Common myeloid progenitor, CD34-positive (primary cell): ENCODE results near the gene OLAH.

Experiments used
- CTCF ChIA-PET: fragments of 350-600 bp; sonication (Branson Sonifier 250); formaldehyde crosslinking; loops from one replicate; lab custom pipeline; 2021; ENCODE audit warnings: antibody characterized with exemption; lab: Charles Lee
- POLR2A ChIA-PET: fragments of 350-600 bp; sonication (Branson Sonifier 250); formaldehyde crosslinking; loops from one replicate; lab custom pipeline; 2021; ENCODE audit warnings: antibody characterized with exemption; lab: Charles Lee
- DNase-seq, 3 donors: peaks; one replicate each; pipeline versions ENCODE4 v3.0.0 to v3.0.0-alpha.2; 2013
- H3K27ac ChIP-seq, 2 experiments: 1 replicate in 1 of 2; 2 replicates in 1 of 2; pipeline ENCODE4 v1.7.0; 2013; ENCODE audit warnings: inconsistent platforms in 2 of 2, low read length in 2 of 2, mild to moderate bottlenecking in 2 of 2, low read depth in 1 of 2, moderate library complexity in 1 of 2; ENCODE audit not compliant: severe bottlenecking in 2 of 2, insufficient read depth in 1 of 2, poor library complexity in 1 of 2
- H3K27me3 ChIP-seq, 5 experiments: replicated peaks in 2 of 5; 1 replicate in 3 of 5; 2 replicates in 2 of 5; pipeline versions ENCODE4 v1.6.1 to v1.7.0; 2013; ENCODE audit warnings: low read length in 4 of 5, mild to moderate bottlenecking in 2 of 5, moderate library complexity in 2 of 5, inconsistent platforms in 1 of 5; ENCODE audit not compliant: insufficient read depth in 5 of 5, control insufficient read depth in 4 of 5
- H3K36me3 ChIP-seq, 4 experiments: 1 replicate in 2 of 4; 2 replicates in 2 of 4; pipeline versions ENCODE4 v1.6.1 to v1.7.0; 2013; ENCODE audit warnings: low read length in 3 of 4, control low read depth in 1 of 4, mild to moderate bottlenecking in 1 of 4; ENCODE audit not compliant: control insufficient read depth in 4 of 4, insufficient read depth in 4 of 4
- H3K4me1 ChIP-seq, 4 experiments: 1 replicate in 3 of 4; 2 replicates in 1 of 4; pipeline versions ENCODE4 v1.6.1 to v1.7.1; 2013; ENCODE audit warnings: low read length in 3 of 4, mild to moderate bottlenecking in 3 of 4, control low read depth in 1 of 4, inconsistent platforms in 1 of 4, moderate library complexity in 1 of 4; ENCODE audit not compliant: control insufficient read depth in 4 of 4, insufficient read depth in 4 of 4; ENCODE audit errors: control extremely low read depth in 1 of 4
- H3K4me3 ChIP-seq, 7 experiments: 1 replicate in 4 of 7; 2 replicates in 3 of 7; pipeline versions ENCODE4 v1.5.1 to v1.7.0; 2013; ENCODE audit warnings: mild to moderate bottlenecking in 7 of 7, low read length in 6 of 7, moderate library complexity in 6 of 7, inconsistent platforms in 2 of 7, low read depth in 2 of 7, control low read depth in 1 of 7; ENCODE audit not compliant: insufficient read depth in 4 of 7, control insufficient read depth in 1 of 7; ENCODE audit errors: extremely low read depth in 1 of 7
- H3K9me3 ChIP-seq, 5 experiments: 1 replicate in 4 of 5; 2 replicates in 1 of 5; pipeline versions ENCODE4 v1.6.1 to v1.7.1; 2013; ENCODE audit warnings: low read length in 4 of 5, mild to moderate bottlenecking in 2 of 5, inconsistent platforms in 1 of 5, low read depth in 1 of 5, moderate library complexity in 1 of 5; ENCODE audit not compliant: control insufficient read depth in 4 of 5, insufficient read depth in 2 of 5; ENCODE audit errors: control extremely low read depth in 1 of 5
- WGBS: methylation state at CpG from one replicate; pipeline ENCODE4 v1.1.5; 2013; ENCODE audit not compliant: insufficient coverage; 5-methylcytosine and 5-hydroxymethylcytosine counted together

Gene OLAH

DNA sequence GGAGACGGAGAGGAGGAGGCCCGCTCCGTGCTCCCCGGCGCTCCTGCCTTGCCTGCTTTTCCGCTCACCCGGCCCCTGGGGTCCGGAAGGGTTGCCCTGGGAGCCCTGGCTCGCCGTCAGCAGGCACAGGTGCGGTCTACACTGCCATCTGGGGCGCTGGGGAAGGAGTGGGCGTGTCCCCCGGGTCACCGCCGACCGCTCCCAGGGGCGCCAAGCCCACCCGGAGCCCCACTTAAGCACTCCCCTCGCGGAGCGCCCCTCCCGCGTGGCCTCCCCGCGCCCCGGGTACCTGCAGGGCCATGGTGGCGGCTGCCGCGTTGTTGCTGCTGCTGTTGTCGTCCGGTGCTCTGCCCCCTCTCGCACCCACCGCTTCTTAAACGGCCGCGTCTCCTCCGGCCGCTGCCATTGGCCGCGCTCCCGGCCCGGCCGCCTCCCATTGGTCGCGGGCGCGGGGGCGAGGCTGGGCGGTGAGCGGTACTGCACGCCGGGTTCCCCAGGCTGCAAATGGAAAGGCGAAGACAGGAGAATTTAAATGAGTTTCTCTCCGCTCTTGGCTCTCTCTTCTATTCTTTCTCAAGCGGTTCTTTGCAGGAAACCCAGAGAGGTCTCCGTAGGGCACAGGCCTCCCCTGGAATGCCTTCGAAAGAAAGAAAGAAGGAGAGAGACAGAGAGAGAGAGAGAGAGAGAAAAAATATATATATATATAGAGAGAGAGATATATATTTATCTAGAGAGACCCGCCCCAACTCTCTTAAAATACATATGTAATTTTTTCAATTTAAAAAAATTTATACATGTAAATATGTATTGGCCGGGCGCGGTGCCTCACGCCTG lies 44.9 kb downstream of the OLAH start, which contains the start of gene ACBD7:
Gene ACBD7, minus strand, starts transcription at position 349 of the 834 bp plus-strand sequence. Its CDS starts 48 bp downstream, at position 301.
- WGBS = 0% methylated on average over 30 of the region's 63 CpGs
- H3K27ac ChIP-seq = no peak within 1 kb of the TSS
- CTCF ChIA-PET = no interaction called here

GRCh38 chr10:15091418-15091817 lies 47.7 kb downstream of the OLAH start:
- no peak overlapping the region for H3K4me3 ChIP-seq
- H3K36me3 ChIP-seq = no peaks in the 10 kb centered on the region
- ChIA-PET CTCF (no interaction called here), POLR2A (no interaction called here)
- no peaks in the 10 kb centered on the region for H3K27me3 ChIP-seq
- no peak for DNase-seq
- H3K27ac ChIP-seq = no peak overlapping the region
- WGBS = 95% methylated on average over 3 of the region's 5 CpGs
- peaks cover 0 to 12% (median 8%) of the 10 kb centered on the region in 4 experiments for H3K4me1 ChIP-seq
- no peaks in the 10 kb centered on the region for H3K9me3 ChIP-seq

More for the DNA sequence above, 44.9 kb downstream of the OLAH start, which contains the start of gene ACBD7:
- peaks cover 0 to 9% (median 5%) of the 10 kb centered on the region in 4 experiments for H3K4me1 ChIP-seq
- DNase-seq = peak; percentile 79 to 91 (median 88)
- H3K36me3 ChIP-seq = no peaks in the 10 kb centered on the region
- no peaks in the 10 kb centered on the region for H3K27me3 ChIP-seq
- H3K4me3 ChIP-seq = peak within 1 kb of the TSS; percentile 37 to 83 (median 70)
- no peaks in the 10 kb centered on the region for H3K9me3 ChIP-seq
- POLR2A ChIA-PET = no interaction called here

- Histone ChIP-seq H3K4me3 (no peak overlapping the region), H3K36me3 (no peaks in the 10 kb centered on the region), H3K4me1 (peaks cover 0 to 19% (median 12%) of the 10 kb centered on the region in 4 experiments), H3K9me3 (no peaks in the 10 kb centered on the region), H3K27ac (no peak overlapping the region), H3K27me3 (no peaks in the 10 kb centered on the region)
- no peak for DNase-seq
- CTCF ChIA-PET = no interaction called here
- WGBS = 98% methylated on average over 8 of the region's 16 CpGs
- POLR2A ChIA-PET = no interaction called here
These were observed 49.2 kb downstream of the OLAH start for GRCh38 chr10:15092855-15093408.

GRCh38 chr10:15096661-15097010 lies 52.9 kb downstream of the OLAH start:
- H3K4me1 ChIP-seq = peaks cover 0 to 22% (median 19%) of the 10 kb centered on the region in 4 experiments
- no peaks in the 10 kb centered on the region for H3K9me3 ChIP-seq
- ChIA-PET CTCF (no interaction called here), POLR2A (interaction anchor here (0.7 kb wide), 1 partner anchor 25 kb away, joined by 4 read pairs; no protein-coding TSS in a partner anchor)
- H3K27me3 ChIP-seq = no peaks in the 10 kb centered on the region
- H3K36me3 ChIP-seq = peaks cover 0 to 13% (median 3%) of the 10 kb centered on the region in 4 experiments
- peak overlapping the region; percentile 78 to 93 (median 89) for H3K4me3 ChIP-seq
- 0% methylated on average over 9 of the region's 11 CpGs for WGBS
- peak overlapping the region; percentile 97 to 99 for H3K27ac ChIP-seq
- no peak for DNase-seq

DNA sequence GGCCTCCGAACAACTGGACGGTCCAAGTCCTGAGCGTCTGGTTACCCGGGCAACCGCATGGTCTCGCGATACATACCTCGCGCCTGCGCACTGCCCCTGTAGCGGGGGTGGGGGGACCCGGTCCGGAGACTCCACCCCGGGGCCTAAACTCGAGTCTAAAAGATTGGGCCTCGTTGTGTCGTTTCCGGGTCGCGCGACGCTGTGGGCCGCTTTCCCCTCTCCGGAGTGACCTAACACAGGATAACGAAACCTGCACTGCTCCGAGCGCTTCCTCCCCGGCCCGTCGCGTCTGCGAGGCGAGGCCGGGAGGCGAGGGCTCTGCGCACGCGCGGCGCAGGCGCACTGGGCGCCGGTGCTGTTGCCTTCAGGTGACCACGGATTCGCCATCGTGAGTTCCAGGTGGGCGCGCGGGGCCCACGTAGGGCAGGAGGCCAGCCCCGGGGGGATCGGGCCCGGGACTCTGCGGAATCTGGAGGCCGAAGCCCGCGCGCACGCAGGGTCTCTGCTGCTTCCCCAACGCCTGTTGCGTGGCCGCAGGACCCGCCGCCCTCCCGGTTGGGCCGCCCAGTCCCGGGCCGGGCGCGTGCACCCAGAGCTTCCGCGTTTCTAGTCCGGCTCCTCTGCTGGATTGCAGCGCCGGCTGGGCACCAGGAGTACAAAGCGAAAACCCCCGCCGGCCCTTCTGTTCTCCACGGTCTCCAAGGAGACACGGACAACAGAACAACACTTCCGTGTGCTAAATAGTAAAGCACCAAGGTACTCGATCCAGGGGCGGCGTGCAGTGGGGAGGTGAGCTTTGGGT lies 53.5 kb downstream of the OLAH start, which contains the start of gene RPP38:
Gene RPP38, plus strand, starts transcription at position 345 of the 802 bp plus-strand sequence. CDS start 5,960 bp downstream, outside the sequence.
- H3K4me3 ChIP-seq = peak within 1 kb of the TSS; percentile 78 to 93 (median 89)
- peak within 1 kb of the TSS; percentile 97 to 99 for H3K27ac ChIP-seq

GRCh38 chr10:15099886-15100285 lies 56.1 kb downstream of the OLAH start:
- peaks cover 0 to 22% (median 19%) of the 10 kb centered on the region in 4 experiments for H3K4me1 ChIP-seq
- peaks cover 4 to 41% (median 20%) of the 10 kb centered on the region in 4 experiments for H3K36me3 ChIP-seq
- ChIA-PET CTCF (interaction anchor here (0.9 to 1.2 kb wide), 3 partner anchors 10 to 27 kb away, joined by 3 read pairs; no protein-coding TSS in a partner anchor), POLR2A (no interaction called here)
- H3K27ac ChIP-seq = peak overlapping the region in 1 of 2 experiments; percentile 12
- H3K9me3 ChIP-seq = no peaks in the 10 kb centered on the region
- no peaks in the 10 kb centered on the region for H3K27me3 ChIP-seq
- H3K4me3 ChIP-seq = no peak overlapping the region
- 100% methylated on average over 4 of the region's 4 CpGs for WGBS
- DNase-seq = no peak

More for the DNA sequence above, 53.5 kb downstream of the OLAH start, which contains the start of gene RPP38:
- DNase-seq = peak; percentile 89 to 96 (median 94)
- Histone ChIP-seq H3K36me3 (peaks cover 0 to 18% (median 5%) of the 10 kb centered on the region in 4 experiments), H3K9me3 (no peaks in the 10 kb centered on the region), H3K4me1 (peaks cover 0 to 22% (median 19%) of the 10 kb centered on the region in 4 experiments), H3K27me3 (no peaks in the 10 kb centered on the region)
- CTCF ChIA-PET = interaction anchor here (1.4 kb wide), 1 partner anchor 12 kb away, joined by 3 read pairs; no protein-coding TSS in a partner anchor
- POLR2A ChIA-PET = interaction anchor here (0.5 to 0.7 kb wide), 2 partner anchors 25 to 196 kb away, joined by 3 to 4 read pairs; no protein-coding TSS in a partner anchor
- under 1% methylated on average over 67 of the region's 84 CpGs for WGBS
